GM20431 (cell line): ENCODE results near the gene CNGA1.
"Not testable (repeated sequence)": the region's sequence is repeated elsewhere in the genome, so short reads cannot be mapped to it uniquely, and the experiment has no call there.

Source experiments
- in situ Hi-C: fragments of 300-500 bp; cut with MseI, MboI; formaldehyde crosslinking; loops from one replicate; pipeline ENCODE4 v1.15.0; 2020; ENCODE audit warnings: low sequenced_read_pairs; ENCODE audit not compliant: unreplicated experiment

The CNGA1 gene

GRCh38 chr4:47974566-47974965 is 41.9 kb downstream of the CNGA1 start:
- in situ Hi-C loops: no loop called here

GRCh38 chr4:47972721-47973120 is 43.8 kb downstream of the CNGA1 start:
- in situ Hi-C loops: no loop called here

- in situ Hi-C loops: no loop called here
Measured at GRCh38 chr4:47972181-47972580, 44.3 kb downstream of the CNGA1 start.

GRCh38 chr4:47968847-47969246 is 47.6 kb downstream of the CNGA1 start:
- in situ Hi-C loops: no loop called here

GRCh38 chr4:47954677-47955076 is 61.8 kb downstream of the CNGA1 start:
- in situ Hi-C loops: no loop called here

GRCh38 chr4:47954245-47954644 is 62.2 kb downstream of the CNGA1 start:
- in situ Hi-C loops: no loop called here

- in situ Hi-C loops: loop anchor here (25.0 kb wide), 1 partner anchor 259 kb away; no protein-coding TSS in a partner anchor
Measured at GRCh38 chr4:47945930-47946726, 70.4 kb downstream of the CNGA1 start.

- in situ Hi-C loops: loop anchor here (25.0 kb wide), 1 partner anchor 255 kb away; no protein-coding TSS in a partner anchor
Measured at GRCh38 chr4:47942081-47942819, 74.2 kb downstream of the CNGA1 start.

GRCh38 chr4:47939456-47939855 is 77.0 kb downstream of the CNGA1 start:
- in situ Hi-C loops: loop anchor here (25.0 kb wide), 1 partner anchor 252 kb away; no protein-coding TSS in a partner anchor

GRCh38 chr4:47936336-47936735 is 80.1 kb downstream of the CNGA1 start:
- in situ Hi-C loops: loop anchor here (25.0 kb wide), 1 partner anchor 249 kb away; no protein-coding TSS in a partner anchor

- in situ Hi-C loops: loop anchor here (25.0 kb wide), 1 partner anchor 247 kb away; no protein-coding TSS in a partner anchor
Measured at GRCh38 chr4:47933840-47934239, 82.6 kb downstream of the CNGA1 start.

GRCh38 chr4:47930971-47931804 is 85.3 kb downstream of the CNGA1 start:
- in situ Hi-C loops: loop anchor here (25.0 kb wide), 1 partner anchor 244 kb away; no protein-coding TSS in a partner anchor

GRCh38 chr4:47929682-47930201 is 86.7 kb downstream of the CNGA1 start:
- in situ Hi-C loops: loop anchor here (25.0 kb wide), 1 partner anchor 242 kb away; no protein-coding TSS in a partner anchor

- in situ Hi-C loops: loop anchor here (25.0 kb wide), 1 partner anchor 239 kb away; no protein-coding TSS in a partner anchor
Measured at GRCh38 chr4:47926667-47927258, 89.7 kb downstream of the CNGA1 start.

GRCh38 chr4:47923261-47923608 is 93.2 kb downstream of the CNGA1 start:
- in situ Hi-C loops: not testable (repeated sequence)

- in situ Hi-C loops: not testable (repeated sequence)
Measured at GRCh38 chr4:47922436-47923260, 93.8 kb downstream of the CNGA1 start.

GRCh38 chr4:47917163-47917562 is 99.3 kb downstream of the CNGA1 start:
- in situ Hi-C loops: not testable (repeated sequence)

- in situ Hi-C loops: no loop called here
Measured at GRCh38 chr4:47915378-47915777, 101.1 kb downstream of the CNGA1 start.

GRCh38 chr4:47914926-47915237 is 101.6 kb downstream of the CNGA1 start:
- in situ Hi-C loops: no loop called here
